HCT116 (cell line): Measurements from ENCODE around the gene HPCAL4. TPM values are rescaled to one million over a fixed set of nuclear protein-coding genes. Genes with fewer than 3 reads are reported as not detected.

ENCODE experiments used
- ATAC-seq: fragments of 200-7000 bp; cut with Tn5 transposase; 2 replicates; pipeline ENCODE4 v1.9.1; 2020; ENCODE audit warnings: mild to moderate bottlenecking, moderate library complexity
- BruUV-seq: library from RNA; stranded (reverse); fragments of 400-500 nt; replicated peaks from 2 replicates; lab custom pipeline; 2021; lab: Mats Ljungman, UMichigan
- CTCF ChIA-PET: fragments of 300-600 bp; sonication (Branson Sonifier 250); formaldehyde crosslinking; loops from one replicate; lab custom pipeline; 2021; ENCODE audit warnings: antibody characterized with exemption; lab: Charles Lee
- POLR2A ChIA-PET: fragments of 300-600, 350-600 bp; sonication (Branson Sonifier 250); formaldehyde crosslinking; loops from one replicate; lab custom pipeline; 2021; ENCODE audit warnings: antibody characterized with exemption; lab: Charles Lee
- RAD21 ChIA-PET, 2 experiments: fragments of 300-600 bp; sonication (Branson Sonifier 250); formaldehyde crosslinking; loops; one replicate each; lab custom pipeline; 2023; ENCODE audit warnings: low total read pairs in 2 of 2; ENCODE audit not compliant: uncharacterized antibody in 2 of 2, unreplicated experiment in 2 of 2, low non-redundant PET in 1 of 2; lab: Charles Lee
- DNase-seq: peaks from one replicate; pipeline ENCODE4 v3.0.0-alpha.2; 2010; ENCODE audit warnings: low read depth, low spot score
- H2AFZ ChIP-seq: fragments of 200-600 bp; shearing (Covaris generic), sonication (generic); 2 replicates; pipeline ENCODE4 v1.6.1; 2017; ENCODE audit warnings: low read depth, mixed run types, mixed read lengths, antibody characterized with exemption, low read length; ENCODE audit not compliant: poor library complexity, severe bottlenecking
- H3K27ac ChIP-seq: 2 replicates; pipeline ENCODE4 v1.5.1; 2012; ENCODE audit warnings: low read depth, low read length
- H3K27me3 ChIP-seq: fragments of 200-600 bp; sonication (generic); 2 replicates; pipeline ENCODE4 v1.6.1; 2016; ENCODE audit warnings: mixed run types, low read length, mixed read lengths; ENCODE audit not compliant: insufficient read depth
- H3K36me3 ChIP-seq, 2 experiments: fragments of 200-500 bp in 1 of 2; fragments of 200-600 bp in 1 of 2; sonication (Bioruptor generic) in 1 of 2; sonication (generic) in 1 of 2; 2 replicates each; pipeline versions ENCODE4 v1.5.1 to v1.6.1; 2014 to 2016; ENCODE audit warnings: low read length in 2 of 2, inconsistent platforms in 1 of 2, mixed read lengths in 1 of 2, mixed run types in 1 of 2; ENCODE audit not compliant: insufficient read depth in 2 of 2, control insufficient read depth in 1 of 2
- H3K4me1 ChIP-seq, 2 experiments: fragments of 200-600 bp in 1 of 2; sonication (generic) in 1 of 2; 2 replicates each; pipeline versions ENCODE4 v1.5.1 to v1.6.1; 2012 to 2017; ENCODE audit warnings: low read length in 2 of 2, inconsistent platforms in 1 of 2, mild to moderate bottlenecking in 1 of 2, mixed read lengths in 1 of 2, mixed run types in 1 of 2, moderate library complexity in 1 of 2; ENCODE audit not compliant: insufficient read depth in 2 of 2, control insufficient read depth in 1 of 2
- H3K4me2 ChIP-seq: fragments of 200-600 bp; sonication (generic); 2 replicates; pipeline ENCODE4 v1.6.1; 2017; ENCODE audit warnings: mixed run types, low read length, mixed read lengths
- H3K4me3 ChIP-seq, 2 experiments: fragments of 200-600 bp in 1 of 2; sonication (generic) in 1 of 2; replicated peaks in 1 of 2; 2 replicates each; pipeline ENCODE4 v1.5.1; 2011 to 2016; ENCODE audit warnings: low read length in 2 of 2, control low read depth in 1 of 2, low read depth in 1 of 2, mild to moderate bottlenecking in 1 of 2, mixed read lengths in 1 of 2, mixed run types in 1 of 2
- H3K79me2 ChIP-seq: fragments of 200-600 bp; sonication (generic); 2 replicates; pipeline ENCODE4 v1.6.1; 2017; ENCODE audit warnings: mild to moderate bottlenecking, mixed run types, low read length, moderate library complexity, mixed read lengths; ENCODE audit not compliant: insufficient read depth
- H3K9ac ChIP-seq: fragments of 200-600 bp; sonication (generic); 2 replicates; pipeline ENCODE4 v1.6.1; 2016; ENCODE audit warnings: low read length, mixed read lengths
- H3K9me2 ChIP-seq: fragments of 200-600 bp; sonication (generic), shearing (Covaris generic); 2 replicates; pipeline ENCODE4 v1.6.1; 2017; ENCODE audit warnings: mixed run types, mild to moderate bottlenecking, moderate library complexity; ENCODE audit not compliant: insufficient read depth
- H3K9me3 ChIP-seq, 2 experiments: fragments of 200-500 bp in 1 of 2; fragments of 200-600 bp in 1 of 2; sonication (Bioruptor generic) in 1 of 2; sonication (generic) in 1 of 2; 2 replicates each; pipeline ENCODE4 v1.6.1; 2014 to 2017; ENCODE audit warnings: low read length in 2 of 2, mixed read lengths in 2 of 2, inconsistent platforms in 1 of 2, low read depth in 1 of 2, mild to moderate bottlenecking in 1 of 2, mixed run types in 1 of 2, moderate library complexity in 1 of 2; ENCODE audit not compliant: control insufficient read depth in 1 of 2, insufficient read depth in 1 of 2
- H4K20me1 ChIP-seq: fragments of 200-600 bp; sonication (generic), shearing (Covaris generic); 2 replicates; pipeline ENCODE4 v1.6.1; 2017; ENCODE audit warnings: mixed run types, mild to moderate bottlenecking, moderate library complexity; ENCODE audit not compliant: insufficient read depth
- CBX3 ChIP-seq: IDR thresholded peaks from 2 replicates; pipeline ENCODE4 v1.6.1; 2012; ENCODE audit warnings: low read depth
- CEBPB ChIP-seq: IDR thresholded peaks from 2 replicates; pipeline ENCODE4 v1.6.1; 2012; ENCODE audit warnings: low read depth
- ELF1 ChIP-seq: IDR thresholded peaks from 2 replicates; pipeline ENCODE4 v1.6.1; 2012; ENCODE audit warnings: low read depth, borderline replicate concordance
- EZH2 ChIP-seq: fragments of 200-600 bp; sonication (generic); IDR thresholded peaks from 2 replicates; pipeline ENCODE4 v1.6.1; 2017; ENCODE audit warnings: antibody characterized with exemption, mixed run types
- EZH2phosphoT487 ChIP-seq: fragments of 200-600 bp; IDR thresholded peaks from 2 replicates; pipeline ENCODE4 v1.6.1; 2018; ENCODE audit warnings: antibody characterized with exemption, borderline replicate concordance
- FOSL1 ChIP-seq: IDR thresholded peaks from 2 replicates; pipeline ENCODE4 v1.6.1; 2012; ENCODE audit warnings: low read depth
- JUND ChIP-seq: IDR thresholded peaks from 2 replicates; pipeline ENCODE4 v1.6.1; 2012
- POLR2AphosphoS5 ChIP-seq: IDR thresholded peaks from 2 replicates; pipeline ENCODE4 v1.6.1; 2011; ENCODE audit warnings: mild to moderate bottlenecking, low read depth, low read length, moderate library complexity
- RAD21 ChIP-seq: IDR thresholded peaks from 2 replicates; pipeline ENCODE4 v1.6.1; 2012; ENCODE audit warnings: low read depth, mild to moderate bottlenecking
- SP1 ChIP-seq: IDR thresholded peaks from 2 replicates; pipeline ENCODE4 v1.6.1; 2012; ENCODE audit warnings: low read depth
- SRF ChIP-seq: IDR thresholded peaks from 2 replicates; pipeline ENCODE4 v1.6.1; 2012; ENCODE audit warnings: low read depth
- TCF7L2 ChIP-seq: IDR thresholded peaks from 2 replicates; pipeline ENCODE4 v1.7.0; 2011; ENCODE audit warnings: borderline replicate concordance, inconsistent platforms; ENCODE audit not compliant: insufficient read depth, insufficient read length; ENCODE audit errors: extremely low read depth
- ZFX ChIP-seq: fragments of 450-650 bp; IDR thresholded peaks from 2 replicates; pipeline ENCODE4 v1.6.1; 2017
- ZNF274 ChIP-seq: fragments of 200-500 bp; sonication (Bioruptor generic); IDR thresholded peaks from 2 replicates; pipeline ENCODE4 v1.6.1; 2014; ENCODE audit warnings: mild to moderate bottlenecking, low read depth, low read length, inconsistent platforms
- intact Hi-C: fragments of 100-400 bp; cut with micrococcal nuclease; formaldehyde crosslinking; loops from 2 replicates; pipeline ENCODE4 v1.10.0; 2022
- total RNA-seq: library from RNA; stranded (reverse); gene quantifications from one replicate; pipeline ENCODE4 v1.2.1, GENCODE V29; 2021; ENCODE audit not compliant: unreplicated experiment
- TF ChIP-seq, protein P1 (sequence below): IDR thresholded peaks from 2 replicates; pipeline ENCODE4 v1.6.1; 2012
- TF ChIP-seq, protein P2 (sequence below), 3 experiments: fragments of 200-600 bp in 1 of 3; sonication (generic) in 1 of 3; IDR thresholded peaks in 2 of 3; conservative IDR thresholded peaks in 1 of 3; 2 replicates each; pipeline ENCODE4 v1.5.1; 2012 to 2017; ENCODE audit warnings: low read depth in 2 of 3, low read length in 2 of 3, antibody characterized with exemption in 1 of 3, borderline replicate concordance in 1 of 3, control low read depth in 1 of 3, mild to moderate bottlenecking in 1 of 3, mixed read lengths in 1 of 3, mixed run types in 1 of 3, moderate library complexity in 1 of 3; ENCODE audit not compliant: insufficient read depth in 1 of 3

Gene HPCAL4
- total RNA-seq, 1 experiment from 2014 or later, result 5.2 TPM

DNA sequence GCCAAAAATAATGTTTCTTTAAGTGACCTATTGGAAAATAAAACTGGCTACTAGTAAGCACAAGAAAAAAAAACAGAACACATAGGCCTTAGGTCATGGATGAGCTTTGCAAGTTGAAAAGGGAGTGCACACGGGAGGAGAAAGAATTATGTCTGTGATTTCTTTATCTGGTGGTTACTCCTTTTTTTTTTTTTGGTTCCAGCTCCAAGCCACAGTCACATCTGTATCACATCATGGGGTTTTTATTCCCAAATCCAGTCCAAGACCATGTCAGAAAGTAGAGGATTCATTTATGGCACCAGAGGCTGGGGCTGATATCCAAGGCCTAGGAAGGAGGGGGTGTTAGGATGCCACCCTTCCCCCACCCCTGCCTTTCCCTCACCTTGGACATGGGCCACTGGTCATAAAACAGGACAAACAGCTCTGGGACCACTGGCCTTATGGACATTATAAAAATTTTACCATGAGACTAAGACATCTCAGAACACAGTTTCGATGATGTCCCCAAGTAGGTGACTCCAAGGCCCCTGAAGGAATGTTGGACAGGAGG lies 41.5 kb downstream of the HPCAL4 start:
- Histone ChIP-seq H3K4me3 (no peak overlapping the region), H3K4me1 (peaks cover 0 to 10% of the 10 kb centered on the region in 2 experiments; a peak in 2 of 4 replicates), H3K4me2 (no peak overlapping the region), H3K79me2 (no peaks in the 10 kb centered on the region), H4K20me1 (no peaks in the 10 kb centered on the region), H3K36me3 (no peaks in the 10 kb centered on the region), H3K27me3 (no peaks in the 10 kb centered on the region), H3K9ac (no peak overlapping the region), H2AFZ (no peak overlapping the region), H3K9me3 (no peaks in the 10 kb centered on the region), H3K27ac (no peak overlapping the region), H3K9me2 (no peaks in the 10 kb centered on the region)
- ChIA-PET RAD21 (interaction anchor here in 1 of 2 experiments (0.6 kb wide), 1 partner anchor 46 kb away, joined by 3 read pairs; no protein-coding TSS in a partner anchor), CTCF (interaction anchor here (1.3 to 3.6 kb wide), 2 partner anchors 8 to 43 kb away, joined by 3 to 28 read pairs; no protein-coding TSS in a partner anchor), POLR2A (no interaction called here)
- no TSS peak for BruUV-seq
- TF ChIP-seq TCF7L2 (no peak), EZH2phosphoT487 (no peak), POLR2AphosphoS5 (no peak), CBX3 (no peak), SP1 (no peak), CEBPB (no peak), RAD21 (no peak), ELF1 (no peak), ZNF274 (no peak), ZFX (no peak), SRF (no peak)
- TF ChIP-seq, protein P1, sequence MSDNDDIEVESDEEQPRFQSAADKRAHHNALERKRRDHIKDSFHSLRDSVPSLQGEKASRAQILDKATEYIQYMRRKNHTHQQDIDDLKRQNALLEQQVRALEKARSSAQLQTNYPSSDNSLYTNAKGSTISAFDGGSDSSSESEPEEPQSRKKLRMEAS, result no peak
- intact Hi-C loops, result no loop called here
- ATAC-seq (no peak), DNase-seq (no peak)

DNA sequence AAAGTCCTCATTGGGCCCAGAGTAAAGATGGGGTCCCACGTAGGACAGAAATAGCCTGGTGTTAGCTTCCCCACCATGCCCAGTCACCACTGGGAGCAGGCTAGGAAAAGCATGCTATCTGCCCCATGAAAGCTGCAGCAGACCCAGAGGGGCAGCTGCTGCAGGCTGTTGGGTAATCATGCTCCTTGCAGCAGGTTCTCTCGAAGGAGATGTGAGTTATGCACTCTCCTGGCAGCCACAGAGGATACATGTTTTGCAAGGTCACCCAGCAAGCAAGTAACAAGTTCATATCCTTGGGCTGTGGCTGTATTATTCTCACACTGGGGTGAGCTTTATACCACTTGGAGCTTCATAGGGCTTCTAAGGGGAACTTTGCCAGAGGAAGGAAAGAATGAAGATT lies 42.7 kb downstream of the HPCAL4 start:
- H3K27ac ChIP-seq, result no peak overlapping the region
- no peaks in the 10 kb centered on the region for H3K27me3 ChIP-seq
- no peaks in the 10 kb centered on the region for H3K79me2 ChIP-seq
- H3K4me2 ChIP-seq, result no peak overlapping the region
- POLR2A ChIA-PET, result no interaction called here
- no peaks in the 10 kb centered on the region for H3K9me2 ChIP-seq
- TF ChIP-seq JUND (no peak), ZNF274 (no peak), RAD21 (no peak), FOSL1 (no peak), EZH2 (no peak)
- TF ChIP-seq, protein P1, result no peak
- TF ChIP-seq, protein P2, sequence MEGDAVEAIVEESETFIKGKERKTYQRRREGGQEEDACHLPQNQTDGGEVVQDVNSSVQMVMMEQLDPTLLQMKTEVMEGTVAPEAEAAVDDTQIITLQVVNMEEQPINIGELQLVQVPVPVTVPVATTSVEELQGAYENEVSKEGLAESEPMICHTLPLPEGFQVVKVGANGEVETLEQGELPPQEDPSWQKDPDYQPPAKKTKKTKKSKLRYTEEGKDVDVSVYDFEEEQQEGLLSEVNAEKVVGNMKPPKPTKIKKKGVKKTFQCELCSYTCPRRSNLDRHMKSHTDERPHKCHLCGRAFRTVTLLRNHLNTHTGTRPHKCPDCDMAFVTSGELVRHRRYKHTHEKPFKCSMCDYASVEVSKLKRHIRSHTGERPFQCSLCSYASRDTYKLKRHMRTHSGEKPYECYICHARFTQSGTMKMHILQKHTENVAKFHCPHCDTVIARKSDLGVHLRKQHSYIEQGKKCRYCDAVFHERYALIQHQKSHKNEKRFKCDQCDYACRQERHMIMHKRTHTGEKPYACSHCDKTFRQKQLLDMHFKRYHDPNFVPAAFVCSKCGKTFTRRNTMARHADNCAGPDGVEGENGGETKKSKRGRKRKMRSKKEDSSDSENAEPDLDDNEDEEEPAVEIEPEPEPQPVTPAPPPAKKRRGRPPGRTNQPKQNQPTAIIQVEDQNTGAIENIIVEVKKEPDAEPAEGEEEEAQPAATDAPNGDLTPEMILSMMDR (IDR thresholded peaks at IDR 0.05 in 2 of 3, conservative IDR thresholded peaks at IDR 0.05 in 1 of 3; ENCODE audit: borderline replicate concordance in 1 of 3, insufficient read depth in 1 of 3, low read depth in 2 of 3, low read length in 2 of 3), result no peak
- no peak for DNase-seq
- H3K36me3 ChIP-seq, result no peaks in the 10 kb centered on the region
- no peak overlapping the region for H2AFZ ChIP-seq
- no peak overlapping the region for H3K4me3 ChIP-seq
- no peak for ATAC-seq
- H3K4me1 ChIP-seq, result peaks cover 0 to 5% of the 10 kb centered on the region in 2 experiments; a peak in 2 of 4 replicates
- no peaks in the 10 kb centered on the region for H3K9me3 ChIP-seq
- H4K20me1 ChIP-seq, result no peaks in the 10 kb centered on the region
- BruUV-seq, result no TSS peak
- intact Hi-C loops, result no loop called here
- H3K9ac ChIP-seq, result no peak overlapping the region
- CTCF ChIA-PET, result interaction anchor here (1.2 to 3.6 kb wide), 3 partner anchors 10 to 42 kb away, joined by 3 to 28 read pairs (median 3); no protein-coding TSS in a partner anchor
- RAD21 ChIA-PET, result no interaction called here
